Dorsolateral prefrontal cortex (tissue), 118 donors: ENCODE results near the gene TMSB15B. TPM values are rescaled to one million over a fixed set of nuclear protein-coding genes. Genes with fewer than 3 reads are reported as not detected.

Experiments used
- total RNA-seq, 120 experiments: library from RNA; stranded (reverse); gene quantifications; one replicate each; pipeline versions ENCODE4 v1.2.3 to v1.2.4, GENCODE V29; 2022

TMSB15B gene
- total RNA-seq, 120 experiments from 2014 or later, result 1.5 to 12.0 (median 5.3) TPM

Other genes starting within 250 kb of the TMSB15B start
- over 10,000 TPM in 1 of 120 experiments, 1,000 to 10,000 TPM in 112, 100 to 1,000 TPM in 7; 484 to 13,089 (median 2,926) TPM for gene PLP1, start 185.8 kb upstream of the TMSB15B start, total RNA-seq
- gene RAB9B, start 130.4 kb upstream of the TMSB15B start, total RNA-seq, result 10 to 100 TPM in 119 of 120 experiments, 1 to 10 TPM in 1; 9.0 to 31.5 (median 20.2) TPM
- 1 to 10 TPM in 1 of 120 experiments, not detected in 119; 2.0 TPM for gene H2BW1, start 51.1 kb downstream of the TMSB15B start, total RNA-seq
- 1 to 10 TPM in 1 of 120 experiments, under 1 TPM in 11, not detected in 108; 0.23 to 1.1 (median 0.40) TPM for gene H2BW2, start 77.3 kb downstream of the TMSB15B start, total RNA-seq
- 10 to 100 TPM in 3 of 120 experiments, 1 to 10 TPM in 117; 2.5 to 11.6 (median 5.1) TPM for gene TMSB15C, start 113.6 kb downstream of the TMSB15B start, total RNA-seq
- 10 to 100 TPM in 61 of 120 experiments, 1 to 10 TPM in 59; 4.4 to 17.6 (median 10.2) TPM for gene ZCCHC18, start 149.9 kb downstream of the TMSB15B start, total RNA-seq
- 10 to 100 TPM in 99 of 120 experiments, 1 to 10 TPM in 21; 6.6 to 23.5 (median 12.7) TPM for gene SLC25A53, start 194.4 kb downstream of the TMSB15B start, total RNA-seq
- gene FAM199X, start 203.8 kb downstream of the TMSB15B start, total RNA-seq, result 10 to 100 TPM; 32.0 to 64.1 (median 48.5) TPM